ENCODE measurements around the gene LY6G5C.

LY6G5C gene

GRCh38 chr6:31687321-31687720 lies 6.5 kb upstream of the LY6G5C start:
- H3K4me1 ChIP-seq (ENCODE audit: insufficient read depth, low read length), result no peaks in the 10 kb centered on the region
- H3K36me3 ChIP-seq (ENCODE audit: insufficient read depth, low read depth, low read length), result peaks cover 58% of the 10 kb centered on the region
- no peaks in the 10 kb centered on the region for H3K9me3 ChIP-seq (ENCODE audit: insufficient read depth, low read depth, low read length)
- H3K27ac ChIP-seq (ENCODE audit: low read length), result no peak overlapping the region
- H3K27me3 ChIP-seq (ENCODE audit: insufficient read depth, low read length), result peaks cover 6% of the 10 kb centered on the region
- no peak overlapping the region for H3K9ac ChIP-seq (ENCODE audit: low read depth, low read length)
- no peak overlapping the region for H3K4me3 ChIP-seq (ENCODE audit: low read length)

GRCh38 chr6:31686483-31686882 lies 5.6 kb upstream of the LY6G5C start:
- H3K4me1 ChIP-seq (ENCODE audit: insufficient read depth, low read length), result no peaks in the 10 kb centered on the region
- no peak overlapping the region for H3K4me3 ChIP-seq (ENCODE audit: low read length)
- no peak overlapping the region for H3K9ac ChIP-seq (ENCODE audit: low read depth, low read length)
- no peak overlapping the region for H3K27ac ChIP-seq (ENCODE audit: low read length)
- peaks cover 51% of the 10 kb centered on the region for H3K36me3 ChIP-seq (ENCODE audit: insufficient read depth, low read depth, low read length)
- peaks cover 14% of the 10 kb centered on the region for H3K27me3 ChIP-seq (ENCODE audit: insufficient read depth, low read length)
- no peaks in the 10 kb centered on the region for H3K9me3 ChIP-seq (ENCODE audit: insufficient read depth, low read depth, low read length)

- H3K27ac ChIP-seq (ENCODE audit: low read length), result no peak overlapping the region
- H3K9ac ChIP-seq (ENCODE audit: low read depth, low read length), result no peak overlapping the region
- peaks cover 22% of the 10 kb centered on the region for H3K27me3 ChIP-seq (ENCODE audit: insufficient read depth, low read length)
- peaks cover 27% of the 10 kb centered on the region for H3K36me3 ChIP-seq (ENCODE audit: insufficient read depth, low read depth, low read length)
- H3K4me1 ChIP-seq (ENCODE audit: insufficient read depth, low read length), result no peaks in the 10 kb centered on the region
- no peaks in the 10 kb centered on the region for H3K9me3 ChIP-seq (ENCODE audit: insufficient read depth, low read depth, low read length)
- H3K4me3 ChIP-seq (ENCODE audit: low read length), result peak overlapping the region; percentile 75
Measured at GRCh38 chr6:31683591-31683990, 2.7 kb upstream of the LY6G5C start.

- Histone ChIP-seq H3K9ac (ENCODE audit: low read depth, low read length) (0 out of 2 replicates have a peak overlapping the region, but pooled peaks have one; percentile 38), H3K36me3 (ENCODE audit: insufficient read depth, low read depth, low read length) (peaks cover 4% of the 10 kb centered on the region), H3K4me1 (ENCODE audit: insufficient read depth, low read length) (no peaks in the 10 kb centered on the region), H3K27ac (ENCODE audit: low read length) (no peak overlapping the region), H3K27me3 (ENCODE audit: insufficient read depth, low read length) (peaks cover 22% of the 10 kb centered on the region), H3K4me3 (ENCODE audit: low read length) (peak overlapping the region; percentile 64), H3K9me3 (ENCODE audit: insufficient read depth, low read depth, low read length) (no peaks in the 10 kb centered on the region)
Measured at GRCh38 chr6:31681135-31681671, 336 bp upstream of the LY6G5C start.

- Histone ChIP-seq H3K9ac (ENCODE audit: low read depth, low read length) (no peak overlapping the region), H3K27me3 (ENCODE audit: insufficient read depth, low read length) (peaks cover 22% of the 10 kb centered on the region), H3K4me1 (ENCODE audit: insufficient read depth, low read length) (no peaks in the 10 kb centered on the region), H3K4me3 (ENCODE audit: low read length) (no peak overlapping the region), H3K36me3 (ENCODE audit: insufficient read depth, low read depth, low read length) (no peaks in the 10 kb centered on the region; the same call in 1 of the 2 replicates), H3K27ac (ENCODE audit: low read length) (no peak overlapping the region), H3K9me3 (ENCODE audit: insufficient read depth, low read depth, low read length) (no peaks in the 10 kb centered on the region)
Measured at GRCh38 chr6:31677955-31678354, 2.9 kb downstream of the LY6G5C start.

- Histone ChIP-seq H3K36me3 (ENCODE audit: insufficient read depth, low read depth, low read length) (peaks cover 8% of the 10 kb centered on the region), H3K4me1 (ENCODE audit: insufficient read depth, low read length) (no peaks in the 10 kb centered on the region), H3K4me3 (ENCODE audit: low read length) (no peak overlapping the region), H3K9ac (ENCODE audit: low read depth, low read length) (no peak overlapping the region), H3K27ac (ENCODE audit: low read length) (no peak overlapping the region), H3K27me3 (ENCODE audit: insufficient read depth, low read length) (peaks cover 12% of the 10 kb centered on the region), H3K9me3 (ENCODE audit: insufficient read depth, low read depth, low read length) (no peaks in the 10 kb centered on the region)
Measured at GRCh38 chr6:31676904-31677303, 4.0 kb downstream of the LY6G5C start.

- Histone ChIP-seq H3K9me3 (ENCODE audit: insufficient read depth, low read depth, low read length) (no peaks in the 10 kb centered on the region), H3K36me3 (ENCODE audit: insufficient read depth, low read depth, low read length) (peaks cover 13% of the 10 kb centered on the region), H3K9ac (ENCODE audit: low read depth, low read length) (no peak overlapping the region), H3K27ac (ENCODE audit: low read length) (no peak overlapping the region), H3K4me1 (ENCODE audit: insufficient read depth, low read length) (no peaks in the 10 kb centered on the region), H3K4me3 (ENCODE audit: low read length) (no peak overlapping the region), H3K27me3 (ENCODE audit: insufficient read depth, low read length) (peaks cover 7% of the 10 kb centered on the region)
Measured at GRCh38 chr6:31676322-31676903, 4.5 kb downstream of the LY6G5C start.

- no peak within 1 kb of the TSS for H3K9ac ChIP-seq (ENCODE audit: low read depth, low read length)
- H3K4me1 ChIP-seq (ENCODE audit: insufficient read depth, low read length), result no peaks in the 10 kb centered on the region
- H3K27me3 ChIP-seq (ENCODE audit: insufficient read depth, low read length), result no peaks in the 10 kb centered on the region
- H3K4me3 ChIP-seq (ENCODE audit: low read length), result no peak within 1 kb of the TSS
- no peaks in the 10 kb centered on the region for H3K9me3 ChIP-seq (ENCODE audit: insufficient read depth, low read depth, low read length)
- H3K27ac ChIP-seq (ENCODE audit: low read length), result no peak within 1 kb of the TSS
- peaks cover 60% of the 10 kb centered on the region for H3K36me3 ChIP-seq (ENCODE audit: insufficient read depth, low read depth, low read length)
Measured at GRCh38 chr6:31669676-31670075, 11.2 kb downstream of the LY6G5C start, which contains the start of gene LY6G5B. Gene LY6G5B (plus strand): TSS chr6:31669976. CDS start chr6:31670951, 975 bp downstream.

GRCh38 chr6:31666337-31666965 lies 14.4 kb downstream of the LY6G5C start:
- Histone ChIP-seq H3K27ac (ENCODE audit: low read length) (peak overlapping the region; percentile 23), H3K9ac (ENCODE audit: low read depth, low read length) (peak overlapping the region; percentile 89), H3K4me3 (ENCODE audit: low read length) (peak overlapping the region; percentile 96), H3K4me1 (ENCODE audit: insufficient read depth, low read length) (peaks cover 3% of the 10 kb centered on the region; the same call in 1 of the 2 replicates), H3K36me3 (ENCODE audit: insufficient read depth, low read depth, low read length) (peaks cover 72% of the 10 kb centered on the region), H3K9me3 (ENCODE audit: insufficient read depth, low read depth, low read length) (no peaks in the 10 kb centered on the region), H3K27me3 (ENCODE audit: insufficient read depth, low read length) (no peaks in the 10 kb centered on the region)

- Histone ChIP-seq H3K9me3 (ENCODE audit: insufficient read depth, low read depth, low read length) (no peaks in the 10 kb centered on the region), H3K4me1 (ENCODE audit: insufficient read depth, low read length) (peaks cover 3% of the 10 kb centered on the region; the same call in 1 of the 2 replicates), H3K36me3 (ENCODE audit: insufficient read depth, low read depth, low read length) (peaks cover 67% of the 10 kb centered on the region), H3K27me3 (ENCODE audit: insufficient read depth, low read length) (no peaks in the 10 kb centered on the region), H3K9ac (ENCODE audit: low read depth, low read length) (peak within 1 kb of the TSS; percentile 98), H3K27ac (ENCODE audit: low read length) (peak within 1 kb of the TSS; percentile 98), H3K4me3 (ENCODE audit: low read length) (peak within 1 kb of the TSS; percentile 96)
Measured at GRCh38 chr6:31665501-31666336, 15.1 kb downstream of the LY6G5C start, which contains the start of gene CSNK2B. Gene CSNK2B (plus strand): TSS chr6:31666080. CDS start chr6:31666832, 752 bp downstream.

- peaks cover 60% of the 10 kb centered on the region for H3K36me3 ChIP-seq (ENCODE audit: insufficient read depth, low read depth, low read length)
- H3K9ac ChIP-seq (ENCODE audit: low read depth, low read length), result peak within 1 kb of the TSS; percentile 98
- no peaks in the 10 kb centered on the region for H3K9me3 ChIP-seq (ENCODE audit: insufficient read depth, low read depth, low read length)
- peak within 1 kb of the TSS; percentile 98 for H3K27ac ChIP-seq (ENCODE audit: low read length)
- no peaks in the 10 kb centered on the region for H3K27me3 ChIP-seq (ENCODE audit: insufficient read depth, low read length)
- H3K4me3 ChIP-seq (ENCODE audit: low read length), result peak within 1 kb of the TSS; percentile 96
- peaks cover 5% of the 10 kb centered on the region; the same call in 1 of the 2 replicates for H3K4me1 ChIP-seq (ENCODE audit: insufficient read depth, low read length)
Measured at GRCh38 chr6:31664790-31665500, 15.9 kb downstream of the LY6G5C start, which contains the start of gene GPANK1. Gene GPANK1 (minus strand): TSS chr6:31664997. CDS start chr6:31664478, 519 bp downstream.
